HEK293 (cell line): Measurements from ENCODE around the gene CHMP6.

Experiments
- CTCF ChIA-PET: fragments of 350-600 bp; formaldehyde crosslinking; extraction: SDS; loops from one replicate; lab custom pipeline; 2021; ENCODE audit warnings: antibody characterized with exemption; lab: Yijun Ruan, JAX
- POLR2A ChIA-PET: fragments of 300-600 bp; formaldehyde crosslinking; extraction: SDS; loops from one replicate; lab custom pipeline; 2020; ENCODE audit warnings: antibody characterized with exemption, inconsistent platforms; lab: Yijun Ruan, JAX
- H3K27ac ChIP-seq: fragments of 200-500 bp; sonication (Bioruptor generic); 2 replicates; pipeline ENCODE4 v1.5.1; 2014; ENCODE audit warnings: low read depth, low read length, control low read depth, inconsistent platforms; ENCODE audit errors: extremely low read depth
- H3K36me3 ChIP-seq, 2 experiments: fragments of 200-500 bp in 1 of 2; sonication (Bioruptor generic) in 1 of 2; 1 replicate in 1 of 2; 2 replicates in 1 of 2; pipeline ENCODE4 v1.5.1; 2014 to 2017; ENCODE audit warnings: inconsistent platforms in 2 of 2, low read length in 2 of 2; ENCODE audit not compliant: control insufficient read depth in 2 of 2, insufficient read depth in 1 of 2
- H3K4me1 ChIP-seq: fragments of 200-500 bp; sonication (Bioruptor generic); 2 replicates; pipeline ENCODE4 v1.5.1; 2014; ENCODE audit warnings: mild to moderate bottlenecking, low read length, inconsistent platforms; ENCODE audit not compliant: control insufficient read depth, insufficient read depth
- H3K4me3 ChIP-seq: 2 replicates; pipeline ENCODE4 v1.5.1; 2011; ENCODE audit warnings: low read depth, mild to moderate bottlenecking, control low read depth, low read length, moderate library complexity
- H3K9me3 ChIP-seq: fragments of 200-500 bp; sonication (Bioruptor generic); 2 replicates; pipeline ENCODE4 v1.5.1; 2014; ENCODE audit warnings: low read depth, low read length, inconsistent platforms; ENCODE audit not compliant: control insufficient read depth, insufficient read depth
- GLIS1 ChIP-seq: fragments of 450-650 bp; formaldehyde crosslinking; IDR thresholded peaks from 2 replicates; pipeline ENCODE4 v1.5.1; 2016; ENCODE audit warnings: missing biosample characterization, missing genetic modification characterization
- GLIS2 ChIP-seq: fragments of 450-650 bp; formaldehyde crosslinking; IDR thresholded peaks from 2 replicates; pipeline ENCODE4 v1.5.1; 2016; ENCODE audit warnings: missing biosample characterization, missing genetic modification characterization
- HOXD13 ChIP-seq: sonication (generic); formaldehyde crosslinking; IDR thresholded peaks from 2 replicates; pipeline ENCODE4 v1.8.0; 2022; ENCODE audit warnings: missing genetic modification reagents, borderline replicate concordance
- PRDM1 ChIP-seq: fragments of 450-650 bp; formaldehyde crosslinking; IDR thresholded peaks from 2 replicates; pipeline ENCODE4; 2016; ENCODE audit warnings: missing biosample characterization, missing genetic modification characterization
- SCRT1 ChIP-seq: fragments of 450-650 bp; formaldehyde crosslinking; IDR thresholded peaks from 2 replicates; pipeline ENCODE4 v1.5.1; 2016; ENCODE audit warnings: missing biosample characterization, missing genetic modification characterization, borderline replicate concordance
- SCRT2 ChIP-seq: fragments of 450-650 bp; formaldehyde crosslinking; IDR thresholded peaks from 2 replicates; pipeline ENCODE4 v1.5.1; 2016; ENCODE audit warnings: missing biosample characterization, missing genetic modification characterization
- ZBTB20 ChIP-seq: fragments of 450-650 bp; formaldehyde crosslinking; IDR thresholded peaks from 2 replicates; pipeline ENCODE4 v1.5.1; 2016; ENCODE audit warnings: missing biosample characterization, missing genetic modification characterization
- ZNF146 ChIP-seq: fragments of 450-650 bp; formaldehyde crosslinking; IDR thresholded peaks from 2 replicates; pipeline ENCODE4 v1.5.1; 2016; ENCODE audit warnings: missing biosample characterization, missing genetic modification characterization
- ZNF214 ChIP-seq: fragments of 450-650 bp; formaldehyde crosslinking; IDR thresholded peaks from 2 replicates; pipeline ENCODE4 v1.5.1; 2017; ENCODE audit warnings: missing biosample characterization, mild to moderate bottlenecking, missing genetic modification characterization, borderline replicate concordance
- ZNF23 ChIP-seq: fragments of 450-650 bp; formaldehyde crosslinking; IDR thresholded peaks from 2 replicates; pipeline ENCODE4 v1.5.1; 2016; ENCODE audit warnings: missing biosample characterization, missing genetic modification characterization, borderline replicate concordance
- ZNF335 ChIP-seq: fragments of 450-650 bp; formaldehyde crosslinking; conservative IDR thresholded peaks from 2 replicates; pipeline ENCODE4 v1.5.1; 2016; ENCODE audit warnings: missing biosample characterization, missing genetic modification characterization
- ZNF37A ChIP-seq: fragments of 450-650 bp; IDR thresholded peaks from 2 replicates; pipeline ENCODE4 v1.5.1; 2018; ENCODE audit warnings: missing biosample characterization, missing genetic modification characterization
- ZNF558 ChIP-seq: fragments of 450-650 bp; formaldehyde crosslinking; IDR thresholded peaks from 2 replicates; pipeline ENCODE4 v1.5.1; 2016; ENCODE audit warnings: missing biosample characterization, missing genetic modification characterization
- ZNF658 ChIP-seq: fragments of 450-650 bp; formaldehyde crosslinking; IDR thresholded peaks from 2 replicates; pipeline ENCODE4; 2016; ENCODE audit warnings: missing biosample characterization, missing genetic modification characterization
- ZNF670 ChIP-seq: fragments of 450-650 bp; formaldehyde crosslinking; IDR thresholded peaks from 2 replicates; pipeline ENCODE4 v1.5.1; 2016; ENCODE audit warnings: missing biosample characterization, missing genetic modification characterization, low read depth
- ZNF768 ChIP-seq: fragments of 450-650 bp; formaldehyde crosslinking; IDR thresholded peaks from 2 replicates; pipeline ENCODE4 v1.5.1; 2018; ENCODE audit warnings: missing biosample characterization, mild to moderate bottlenecking, missing genetic modification characterization
- ZNF792 ChIP-seq: fragments of 450-650 bp; formaldehyde crosslinking; IDR thresholded peaks from 2 replicates; pipeline ENCODE4 v1.5.1; 2016; ENCODE audit warnings: missing biosample characterization, missing genetic modification characterization
- TF ChIP-seq, protein P1 (sequence below): IDR thresholded peaks from 2 replicates; pipeline ENCODE4 v1.6.1; 2011; ENCODE audit warnings: mild to moderate bottlenecking, low read depth, low read length, borderline replicate concordance
- TF ChIP-seq, protein P2 (sequence below): fragments of 450-650 bp; formaldehyde crosslinking; IDR thresholded peaks from 2 replicates; pipeline ENCODE4 v1.5.1; 2016; ENCODE audit warnings: missing biosample characterization, missing genetic modification characterization
- TF ChIP-seq, protein P3 (sequence below): fragments of 450-650 bp; formaldehyde crosslinking; IDR thresholded peaks from 2 replicates; pipeline ENCODE4 v1.5.1; 2016; ENCODE audit warnings: missing biosample characterization, missing genetic modification characterization, low read depth
- TF ChIP-seq, protein P4 (sequence below): fragments of 450-650 bp; formaldehyde crosslinking; IDR thresholded peaks from 2 replicates; pipeline ENCODE4 v1.5.1; 2017; ENCODE audit warnings: missing biosample characterization, missing genetic modification characterization
- TF ChIP-seq, protein P5 (sequence below): fragments of 450-650 bp; formaldehyde crosslinking; optimal IDR thresholded peaks from 2 replicates; pipeline ENCODE3; 2016; ENCODE audit warnings: missing biosample characterization, mild to moderate bottlenecking, missing genetic modification characterization
- TF ChIP-seq, protein P6 (sequence below): fragments of 450-650 bp; formaldehyde crosslinking; IDR thresholded peaks from 2 replicates; pipeline ENCODE4 v1.5.1; 2017; ENCODE audit warnings: missing biosample characterization, missing genetic modification characterization

The CHMP6 gene

DNA sequence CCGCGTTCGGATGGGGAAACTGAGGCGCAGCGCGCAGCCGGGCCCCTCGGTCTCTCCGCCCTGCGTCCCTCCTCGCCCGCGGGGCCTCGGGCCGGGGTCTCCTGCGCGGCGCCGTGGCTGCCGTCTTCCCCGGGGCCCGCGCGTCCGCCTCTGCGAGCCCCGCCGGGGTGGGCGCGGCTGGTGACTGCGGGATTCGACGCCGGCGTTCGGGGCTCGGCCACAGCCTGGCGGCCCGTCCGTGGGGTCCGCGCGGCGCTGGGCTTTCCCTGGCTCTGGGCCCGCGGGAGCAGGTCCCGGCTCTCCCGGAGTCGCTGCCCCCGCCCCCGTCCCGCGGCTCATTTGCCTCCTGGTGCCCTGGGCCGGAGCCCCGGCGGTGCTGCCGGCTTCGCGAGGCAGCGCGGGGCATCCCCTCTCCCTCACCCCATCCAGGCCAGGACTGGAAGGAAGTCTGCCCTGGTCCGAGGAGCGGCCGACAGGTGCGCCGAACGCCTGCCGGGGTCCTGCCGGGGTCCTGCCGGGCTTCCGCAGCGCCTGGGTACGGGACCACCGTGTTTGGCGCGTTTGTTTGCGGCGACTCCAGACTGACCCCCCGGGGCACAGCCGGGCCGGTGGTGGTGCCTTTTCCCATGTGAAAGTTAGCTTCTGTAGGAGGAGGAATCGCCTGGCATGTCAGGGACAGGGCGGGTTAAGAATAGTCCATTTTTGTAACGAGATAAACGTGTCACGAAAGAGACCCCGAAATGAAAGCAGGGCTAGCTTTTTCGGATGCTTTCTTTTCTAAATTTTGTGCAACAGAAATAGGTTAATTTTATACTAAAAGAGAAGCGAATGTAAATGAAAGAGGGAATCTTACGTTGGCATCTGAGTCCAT, 671 bp downstream of the CHMP6 start:
- TF ChIP-seq ZNF23: no peak
- TF ChIP-seq, protein P1, sequence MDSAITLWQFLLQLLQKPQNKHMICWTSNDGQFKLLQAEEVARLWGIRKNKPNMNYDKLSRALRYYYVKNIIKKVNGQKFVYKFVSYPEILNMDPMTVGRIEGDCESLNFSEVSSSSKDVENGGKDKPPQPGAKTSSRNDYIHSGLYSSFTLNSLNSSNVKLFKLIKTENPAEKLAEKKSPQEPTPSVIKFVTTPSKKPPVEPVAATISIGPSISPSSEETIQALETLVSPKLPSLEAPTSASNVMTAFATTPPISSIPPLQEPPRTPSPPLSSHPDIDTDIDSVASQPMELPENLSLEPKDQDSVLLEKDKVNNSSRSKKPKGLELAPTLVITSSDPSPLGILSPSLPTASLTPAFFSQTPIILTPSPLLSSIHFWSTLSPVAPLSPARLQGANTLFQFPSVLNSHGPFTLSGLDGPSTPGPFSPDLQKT: no peak
- TF ChIP-seq GLIS2 (tag by site-specific recombination): peak; percentile 45; the same call in 1 of the 2 replicates
- TF ChIP-seq, protein P2, sequence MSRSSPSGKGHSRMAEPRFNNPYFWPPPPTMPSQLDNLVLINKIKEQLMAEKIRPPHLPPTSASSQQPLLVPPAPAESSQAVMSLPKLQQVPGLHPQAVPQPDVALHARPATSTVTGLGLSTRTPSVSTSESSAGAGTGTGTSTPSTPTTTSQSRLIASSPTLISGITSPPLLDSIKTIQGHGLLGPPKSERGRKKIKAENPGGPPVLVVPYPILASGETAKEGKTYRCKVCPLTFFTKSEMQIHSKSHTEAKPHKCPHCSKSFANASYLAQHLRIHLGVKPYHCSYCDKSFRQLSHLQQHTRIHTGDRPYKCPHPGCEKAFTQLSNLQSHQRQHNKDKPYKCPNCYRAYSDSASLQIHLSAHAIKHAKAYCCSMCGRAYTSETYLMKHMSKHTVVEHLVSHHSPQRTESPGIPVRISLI (tag by site-specific recombination): no peak
- no peak for TF ChIP-seq PRDM1
- TF ChIP-seq ZNF792 (tag by site-specific recombination): no peak
- TF ChIP-seq SCRT2 (tag by site-specific recombination): no peak
- no peak for TF ChIP-seq ZNF214
- no peak for TF ChIP-seq ZNF768 (tag by site-specific recombination)
- TF ChIP-seq, protein P3, sequence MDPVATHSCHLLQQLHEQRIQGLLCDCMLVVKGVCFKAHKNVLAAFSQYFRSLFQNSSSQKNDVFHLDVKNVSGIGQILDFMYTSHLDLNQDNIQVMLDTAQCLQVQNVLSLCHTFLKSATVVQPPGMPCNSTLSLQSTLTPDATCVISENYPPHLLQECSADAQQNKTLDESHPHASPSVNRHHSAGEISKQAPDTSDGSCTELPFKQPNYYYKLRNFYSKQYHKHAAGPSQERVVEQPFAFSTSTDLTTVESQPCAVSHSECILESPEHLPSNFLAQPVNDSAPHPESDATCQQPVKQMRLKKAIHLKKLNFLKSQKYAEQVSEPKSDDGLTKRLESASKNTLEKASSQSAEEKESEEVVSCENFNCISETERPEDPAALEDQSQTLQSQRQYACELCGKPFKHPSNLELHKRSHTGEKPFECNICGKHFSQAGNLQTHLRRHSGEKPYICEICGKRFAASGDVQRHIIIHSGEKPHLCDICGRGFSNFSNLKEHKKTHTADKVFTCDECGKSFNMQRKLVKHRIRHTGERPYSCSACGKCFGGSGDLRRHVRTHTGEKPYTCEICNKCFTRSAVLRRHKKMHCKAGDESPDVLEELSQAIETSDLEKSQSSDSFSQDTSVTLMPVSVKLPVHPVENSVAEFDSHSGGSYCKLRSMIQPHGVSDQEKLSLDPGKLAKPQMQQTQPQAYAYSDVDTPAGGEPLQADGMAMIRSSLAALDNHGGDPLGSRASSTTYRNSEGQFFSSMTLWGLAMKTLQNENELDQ (tag by site-specific recombination): no peak
- TF ChIP-seq ZNF146 (tag by site-specific recombination): no peak
- no peak for TF ChIP-seq ZNF658 (tag by site-specific recombination)
- no peak for TF ChIP-seq SCRT1 (tag by site-specific recombination)
- no peak for TF ChIP-seq ZBTB20
- peak; percentile 14; the same call in 1 of the 2 replicates for TF ChIP-seq ZNF335
- TF ChIP-seq HOXD13: no peak
- no peak for TF ChIP-seq ZNF670 (tag by site-specific recombination)
- TF ChIP-seq, protein P4, sequence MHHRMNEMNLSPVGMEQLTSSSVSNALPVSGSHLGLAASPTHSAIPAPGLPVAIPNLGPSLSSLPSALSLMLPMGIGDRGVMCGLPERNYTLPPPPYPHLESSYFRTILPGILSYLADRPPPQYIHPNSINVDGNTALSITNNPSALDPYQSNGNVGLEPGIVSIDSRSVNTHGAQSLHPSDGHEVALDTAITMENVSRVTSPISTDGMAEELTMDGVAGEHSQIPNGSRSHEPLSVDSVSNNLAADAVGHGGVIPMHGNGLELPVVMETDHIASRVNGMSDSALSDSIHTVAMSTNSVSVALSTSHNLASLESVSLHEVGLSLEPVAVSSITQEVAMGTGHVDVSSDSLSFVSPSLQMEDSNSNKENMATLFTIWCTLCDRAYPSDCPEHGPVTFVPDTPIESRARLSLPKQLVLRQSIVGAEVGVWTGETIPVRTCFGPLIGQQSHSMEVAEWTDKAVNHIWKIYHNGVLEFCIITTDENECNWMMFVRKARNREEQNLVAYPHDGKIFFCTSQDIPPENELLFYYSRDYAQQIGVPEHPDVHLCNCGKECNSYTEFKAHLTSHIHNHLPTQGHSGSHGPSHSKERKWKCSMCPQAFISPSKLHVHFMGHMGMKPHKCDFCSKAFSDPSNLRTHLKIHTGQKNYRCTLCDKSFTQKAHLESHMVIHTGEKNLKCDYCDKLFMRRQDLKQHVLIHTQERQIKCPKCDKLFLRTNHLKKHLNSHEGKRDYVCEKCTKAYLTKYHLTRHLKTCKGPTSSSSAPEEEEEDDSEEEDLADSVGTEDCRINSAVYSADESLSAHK (tag by site-specific recombination): no peak
- no peak for TF ChIP-seq ZNF37A (tag by site-specific recombination)
- peak; percentile 72 for TF ChIP-seq GLIS1
- TF ChIP-seq ZNF558 (tag by site-specific recombination): no peak
- TF ChIP-seq, protein P5, sequence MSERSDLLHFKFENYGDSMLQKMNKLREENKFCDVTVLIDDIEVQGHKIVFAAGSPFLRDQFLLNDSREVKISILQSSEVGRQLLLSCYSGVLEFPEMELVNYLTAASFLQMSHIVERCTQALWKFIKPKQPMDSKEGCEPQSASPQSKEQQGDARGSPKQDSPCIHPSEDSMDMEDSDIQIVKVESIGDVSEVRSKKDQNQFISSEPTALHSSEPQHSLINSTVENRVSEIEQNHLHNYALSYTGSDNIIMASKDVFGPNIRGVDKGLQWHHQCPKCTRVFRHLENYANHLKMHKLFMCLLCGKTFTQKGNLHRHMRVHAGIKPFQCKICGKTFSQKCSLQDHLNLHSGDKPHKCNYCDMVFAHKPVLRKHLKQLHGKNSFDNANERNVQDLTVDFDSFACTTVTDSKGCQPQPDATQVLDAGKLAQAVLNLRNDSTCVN (tag by site-specific recombination): peak; percentile 12
- TF ChIP-seq, protein P6, sequence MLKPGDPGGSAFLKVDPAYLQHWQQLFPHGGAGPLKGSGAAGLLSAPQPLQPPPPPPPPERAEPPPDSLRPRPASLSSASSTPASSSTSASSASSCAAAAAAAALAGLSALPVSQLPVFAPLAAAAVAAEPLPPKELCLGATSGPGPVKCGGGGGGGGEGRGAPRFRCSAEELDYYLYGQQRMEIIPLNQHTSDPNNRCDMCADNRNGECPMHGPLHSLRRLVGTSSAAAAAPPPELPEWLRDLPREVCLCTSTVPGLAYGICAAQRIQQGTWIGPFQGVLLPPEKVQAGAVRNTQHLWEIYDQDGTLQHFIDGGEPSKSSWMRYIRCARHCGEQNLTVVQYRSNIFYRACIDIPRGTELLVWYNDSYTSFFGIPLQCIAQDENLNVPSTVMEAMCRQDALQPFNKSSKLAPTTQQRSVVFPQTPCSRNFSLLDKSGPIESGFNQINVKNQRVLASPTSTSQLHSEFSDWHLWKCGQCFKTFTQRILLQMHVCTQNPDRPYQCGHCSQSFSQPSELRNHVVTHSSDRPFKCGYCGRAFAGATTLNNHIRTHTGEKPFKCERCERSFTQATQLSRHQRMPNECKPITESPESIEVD (tag by site-specific recombination): no peak
- TF ChIP-seq, all 188 proteins: peak for 4
- peaks cover 0 to 23% of the 10 kb centered on the region in 2 experiments; a peak in 2 of 3 replicates for H3K36me3 ChIP-seq
- H3K4me3 ChIP-seq: peak overlapping the region; percentile 63
- peaks cover 2% of the 10 kb centered on the region; the same call in 1 of the 2 replicates for H3K4me1 ChIP-seq
- no peaks in the 10 kb centered on the region for H3K9me3 ChIP-seq
- POLR2A ChIA-PET: interaction anchor here (1.0 kb wide), 1 partner anchor 43 kb away, joined by 3 read pairs; the partner anchor contains the start of gene BAIAP2
- CTCF ChIA-PET: interaction anchor here (0.8 to 2.7 kb wide), 3 partner anchors 17 to 110 kb away, joined by 3 to 14 read pairs (median 10); no protein-coding TSS in a partner anchor
- H3K27ac ChIP-seq: peak overlapping the region; percentile 63; the same call in 1 of the 2 replicates
